OCI-LY3 (cell line): ENCODE data around the gene AURKA.

Source experiments
- CTCF ChIP-seq: fragments of 200-600, 300-600 bp; sonication (generic); IDR thresholded peaks from 2 replicates; pipeline ENCODE4 v1.5.1; 2014; ENCODE audit warnings: antibody characterized with exemption, low read length, low read depth
- EZH2phosphoT487 ChIP-seq: fragments of 200-600 bp; shearing (Covaris generic); IDR thresholded peaks from 2 replicates; pipeline ENCODE4 v1.6.1; 2018; ENCODE audit warnings: antibody characterized with exemption, mixed run types, low read depth

- no peak for TF ChIP-seq CTCF
- TF ChIP-seq EZH2phosphoT487: no peak
Measured at GRCh38 chr20:56362833-56363413, 29.1 kb downstream of the AURKA start.
